ENCODE results near the gene NCF2. TPM values are rescaled to one million over a fixed set of nuclear protein-coding genes. Genes with fewer than 3 reads are reported as not detected.
A peak's percentile ranks its signal among the peaks of the same experiment; 100 is the strongest.

Gene NCF2
- total and polyA plus RNA-seq, 2 donors (not counting 3 experiments of a cell fraction or from before 2014, with no cell fraction given): 0.03 TPM; not detected in 1

DNA sequence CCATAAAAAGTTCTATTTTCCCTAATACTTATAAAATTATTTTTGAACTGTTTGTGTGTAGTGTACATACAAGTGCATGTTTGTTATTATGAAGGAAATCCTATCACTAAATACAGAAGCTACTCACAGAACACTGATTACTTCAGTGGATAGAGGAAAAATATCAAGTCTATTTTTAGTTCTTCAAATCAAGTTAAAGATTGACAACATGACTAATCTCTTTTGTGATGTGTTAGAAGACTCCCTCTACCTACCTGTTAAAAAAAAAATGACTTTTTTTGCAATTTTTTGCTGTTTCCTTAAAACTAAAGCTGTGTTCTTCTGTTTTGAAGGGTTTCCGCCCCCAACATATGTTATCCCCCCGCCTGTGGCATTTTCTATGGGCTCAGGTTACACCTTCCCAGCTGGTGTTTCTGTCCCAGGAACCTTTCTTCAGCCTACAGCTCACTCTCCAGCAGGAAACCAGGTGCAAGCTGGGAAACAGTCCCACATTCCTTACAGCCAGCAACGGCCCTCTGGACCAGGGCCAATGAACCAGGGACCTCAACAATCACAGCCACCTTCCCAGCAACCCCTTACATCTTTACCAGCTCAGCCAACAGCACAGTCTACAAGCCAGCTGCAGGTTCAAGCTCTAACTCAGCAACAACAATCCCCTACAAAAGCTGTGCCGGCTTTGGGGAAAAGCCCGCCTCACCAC lies 45.5 kb downstream of the NCF2 start:
- Histone ChIP-seq H3K36me3 (ENCODE audit: control insufficient read depth in 2 of 2, extremely low read depth in 1 of 2, insufficient read depth in 2 of 2, low read length in 2 of 2) (peaks cover 18 to 28% of the 10 kb centered on the region in 2 experiments), H3K27me3 (ENCODE audit: control insufficient read depth in 2 of 2, insufficient read depth in 2 of 2, low read length in 2 of 2) (no peaks in the 10 kb centered on the region), H3K4me2 (ENCODE audit: insufficient read depth, low read length) (no peak overlapping the region), H3K27ac (ENCODE audit: insufficient read depth, low read depth, low read length) (no peak overlapping the region), H3K9me3 (replicated peaks; ENCODE audit: control insufficient read depth, insufficient read depth, low read length) (no peaks in the 10 kb centered on the region), H3K79me2 (ENCODE audit: control insufficient read depth, insufficient read depth, low read length) (no peaks in the 10 kb centered on the region), H2AFZ (ENCODE audit: low read depth, low read length) (no peak overlapping the region), H3K4me3 (replicated peaks in 1 of 3; ENCODE audit: insufficient read depth in 1 of 3, low read depth in 1 of 3, low read length in 3 of 3) (no peak overlapping the region), H4K20me1 (replicated peaks; ENCODE audit: control insufficient read depth, extremely low read depth, insufficient read depth, low read length) (no peaks in the 10 kb centered on the region), H3K4me1 (ENCODE audit: control insufficient read depth, extremely low read depth, insufficient read depth, low read length) (no peaks in the 10 kb centered on the region), H3K9me1 (replicated peaks; ENCODE audit: control insufficient read depth, extremely low read depth, insufficient read depth, low read length) (no peaks in the 10 kb centered on the region), H3K9ac (replicated peaks; ENCODE audit: extremely low read depth, insufficient read depth, low read length) (no peak overlapping the region)
- POLR2A ChIA-PET: no interaction called here
- dilution Hi-C loops (cut with MboI; ENCODE audit: extremely low pct_ligation_motif_present, low sequenced_read_pairs): no loop called here
- CTCF ChIA-PET: interaction anchor here (0.8 to 1.4 kb wide), 3 partner anchors 12 to 89 kb away, joined by 3 to 5 read pairs (median 3); no protein-coding TSS in a partner anchor
- DNase-seq (ENCODE audit: low read depth, low spot score) (no peak), FAIRE-seq (no peak)
- BruUV-seq (replicated peaks): TSS peak; percentile 42
- TF ChIP-seq POLR2A (IDR thresholded peaks at IDR 0.05; ENCODE audit: low read depth, low read length) (no peak), JUN (IDR thresholded peaks at IDR 0.05; ENCODE audit: borderline replicate concordance, insufficient read depth, insufficient read length, low read depth) (no peak), FOS (IDR thresholded peaks at IDR 0.05; ENCODE audit: borderline replicate concordance, insufficient read depth, low read length) (no peak), MYC (IDR thresholded peaks at IDR 0.05; ENCODE audit: low read depth, low read length) (no peak)
- TF ChIP-seq, protein P1, sequence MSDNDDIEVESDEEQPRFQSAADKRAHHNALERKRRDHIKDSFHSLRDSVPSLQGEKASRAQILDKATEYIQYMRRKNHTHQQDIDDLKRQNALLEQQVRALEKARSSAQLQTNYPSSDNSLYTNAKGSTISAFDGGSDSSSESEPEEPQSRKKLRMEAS (IDR thresholded peaks at IDR 0.05; ENCODE audit: insufficient read depth, insufficient read length): no peak
- TF ChIP-seq, protein P2, sequence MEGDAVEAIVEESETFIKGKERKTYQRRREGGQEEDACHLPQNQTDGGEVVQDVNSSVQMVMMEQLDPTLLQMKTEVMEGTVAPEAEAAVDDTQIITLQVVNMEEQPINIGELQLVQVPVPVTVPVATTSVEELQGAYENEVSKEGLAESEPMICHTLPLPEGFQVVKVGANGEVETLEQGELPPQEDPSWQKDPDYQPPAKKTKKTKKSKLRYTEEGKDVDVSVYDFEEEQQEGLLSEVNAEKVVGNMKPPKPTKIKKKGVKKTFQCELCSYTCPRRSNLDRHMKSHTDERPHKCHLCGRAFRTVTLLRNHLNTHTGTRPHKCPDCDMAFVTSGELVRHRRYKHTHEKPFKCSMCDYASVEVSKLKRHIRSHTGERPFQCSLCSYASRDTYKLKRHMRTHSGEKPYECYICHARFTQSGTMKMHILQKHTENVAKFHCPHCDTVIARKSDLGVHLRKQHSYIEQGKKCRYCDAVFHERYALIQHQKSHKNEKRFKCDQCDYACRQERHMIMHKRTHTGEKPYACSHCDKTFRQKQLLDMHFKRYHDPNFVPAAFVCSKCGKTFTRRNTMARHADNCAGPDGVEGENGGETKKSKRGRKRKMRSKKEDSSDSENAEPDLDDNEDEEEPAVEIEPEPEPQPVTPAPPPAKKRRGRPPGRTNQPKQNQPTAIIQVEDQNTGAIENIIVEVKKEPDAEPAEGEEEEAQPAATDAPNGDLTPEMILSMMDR (IDR thresholded peaks at IDR 0.05; ENCODE audit: extremely low read depth in 1 of 2, insufficient read depth in 1 of 2, low read depth in 1 of 2, low read length in 2 of 2): no peak
- intact Hi-C loops (cut with micrococcal nuclease): loop anchor here (5.0 kb wide), 1 partner anchor 143 kb away; no protein-coding TSS in a partner anchor

Measured in endothelial cell of umbilical vein (primary cell).